Measurements from ENCODE around the gene WNT3A.
"Not testable (repeated sequence)": the region's sequence is repeated elsewhere in the genome, so short reads cannot be mapped to it uniquely, and the experiment has no call there.

Gene WNT3A

GRCh38 chr1:228011721-228012311 lies 5.0 kb downstream of the WNT3A start:
- no peak for DNase-seq (ENCODE audit: low spot score)

GRCh38 chr1:228012555-228012954 lies 5.8 kb downstream of the WNT3A start:
- no peak for DNase-seq (ENCODE audit: low spot score)

GRCh38 chr1:228013131-228013934 lies 6.5 kb downstream of the WNT3A start:
- no peak for DNase-seq (ENCODE audit: low spot score)

GRCh38 chr1:228013935-228014930 lies 7.4 kb downstream of the WNT3A start:
- DNase-seq (ENCODE audit: low spot score) = no peak

GRCh38 chr1:228015276-228016180 lies 8.7 kb downstream of the WNT3A start:
- peak; percentile 70 for DNase-seq (ENCODE audit: low spot score)

- DNase-seq (ENCODE audit: low spot score) = no peak
Measured at GRCh38 chr1:228016181-228016510, 9.3 kb downstream of the WNT3A start.

- peak; percentile 1 for DNase-seq (ENCODE audit: low spot score)
Measured at GRCh38 chr1:228016653-228017355, 10.0 kb downstream of the WNT3A start.

GRCh38 chr1:228017356-228018124 lies 10.7 kb downstream of the WNT3A start:
- DNase-seq (ENCODE audit: low spot score) = no peak

- no peak for DNase-seq (ENCODE audit: low spot score)
Measured at GRCh38 chr1:228018125-228018398, 11.3 kb downstream of the WNT3A start.

- DNase-seq (ENCODE audit: low spot score) = no peak
Measured at GRCh38 chr1:228018961-228019721, 12.3 kb downstream of the WNT3A start.

GRCh38 chr1:228019722-228020083 lies 12.9 kb downstream of the WNT3A start:
- not testable (repeated sequence) for DNase-seq (ENCODE audit: low spot score)

GRCh38 chr1:228020686-228021354 lies 14.0 kb downstream of the WNT3A start:
- no peak for DNase-seq (ENCODE audit: low spot score)

- no peak for DNase-seq (ENCODE audit: low spot score)
Measured at GRCh38 chr1:228021355-228022030, 14.7 kb downstream of the WNT3A start.

- DNase-seq (ENCODE audit: low spot score) = no peak
Measured at GRCh38 chr1:228022571-228023293, 15.9 kb downstream of the WNT3A start.

GRCh38 chr1:228023294-228023639 lies 16.5 kb downstream of the WNT3A start:
- no peak for DNase-seq (ENCODE audit: low spot score)

- no peak for DNase-seq (ENCODE audit: low spot score)
Measured at GRCh38 chr1:228029281-228029680, 22.5 kb downstream of the WNT3A start.

- DNase-seq (ENCODE audit: low spot score) = no peak
Measured at GRCh38 chr1:228030451-228031201, 23.8 kb downstream of the WNT3A start.
